ENCODE data around the gene NR4A3.

- TF ChIP-seq, protein P1, sequence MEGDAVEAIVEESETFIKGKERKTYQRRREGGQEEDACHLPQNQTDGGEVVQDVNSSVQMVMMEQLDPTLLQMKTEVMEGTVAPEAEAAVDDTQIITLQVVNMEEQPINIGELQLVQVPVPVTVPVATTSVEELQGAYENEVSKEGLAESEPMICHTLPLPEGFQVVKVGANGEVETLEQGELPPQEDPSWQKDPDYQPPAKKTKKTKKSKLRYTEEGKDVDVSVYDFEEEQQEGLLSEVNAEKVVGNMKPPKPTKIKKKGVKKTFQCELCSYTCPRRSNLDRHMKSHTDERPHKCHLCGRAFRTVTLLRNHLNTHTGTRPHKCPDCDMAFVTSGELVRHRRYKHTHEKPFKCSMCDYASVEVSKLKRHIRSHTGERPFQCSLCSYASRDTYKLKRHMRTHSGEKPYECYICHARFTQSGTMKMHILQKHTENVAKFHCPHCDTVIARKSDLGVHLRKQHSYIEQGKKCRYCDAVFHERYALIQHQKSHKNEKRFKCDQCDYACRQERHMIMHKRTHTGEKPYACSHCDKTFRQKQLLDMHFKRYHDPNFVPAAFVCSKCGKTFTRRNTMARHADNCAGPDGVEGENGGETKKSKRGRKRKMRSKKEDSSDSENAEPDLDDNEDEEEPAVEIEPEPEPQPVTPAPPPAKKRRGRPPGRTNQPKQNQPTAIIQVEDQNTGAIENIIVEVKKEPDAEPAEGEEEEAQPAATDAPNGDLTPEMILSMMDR (optimal IDR thresholded peaks at IDR 0.05 in 1 of 3, IDR thresholded peaks at IDR 0.05 in 1 of 3, conservative IDR thresholded peaks at IDR 0.05 in 1 of 3; ENCODE audit: extremely low read depth in 1 of 3, insufficient read depth in 2 of 3, low read length in 3 of 3): no peak
- TF ChIP-seq EZH2 (IDR thresholded peaks at IDR 0.05; ENCODE audit: low read length): no peak
Observed at GRCh38 chr9:99828054-99828416, 6.3 kb downstream of the NR4A3 start.

Data from keratinocyte (primary cell).